ENCODE data around the gene SLC2A4RG.

SLC2A4RG gene

DNA sequence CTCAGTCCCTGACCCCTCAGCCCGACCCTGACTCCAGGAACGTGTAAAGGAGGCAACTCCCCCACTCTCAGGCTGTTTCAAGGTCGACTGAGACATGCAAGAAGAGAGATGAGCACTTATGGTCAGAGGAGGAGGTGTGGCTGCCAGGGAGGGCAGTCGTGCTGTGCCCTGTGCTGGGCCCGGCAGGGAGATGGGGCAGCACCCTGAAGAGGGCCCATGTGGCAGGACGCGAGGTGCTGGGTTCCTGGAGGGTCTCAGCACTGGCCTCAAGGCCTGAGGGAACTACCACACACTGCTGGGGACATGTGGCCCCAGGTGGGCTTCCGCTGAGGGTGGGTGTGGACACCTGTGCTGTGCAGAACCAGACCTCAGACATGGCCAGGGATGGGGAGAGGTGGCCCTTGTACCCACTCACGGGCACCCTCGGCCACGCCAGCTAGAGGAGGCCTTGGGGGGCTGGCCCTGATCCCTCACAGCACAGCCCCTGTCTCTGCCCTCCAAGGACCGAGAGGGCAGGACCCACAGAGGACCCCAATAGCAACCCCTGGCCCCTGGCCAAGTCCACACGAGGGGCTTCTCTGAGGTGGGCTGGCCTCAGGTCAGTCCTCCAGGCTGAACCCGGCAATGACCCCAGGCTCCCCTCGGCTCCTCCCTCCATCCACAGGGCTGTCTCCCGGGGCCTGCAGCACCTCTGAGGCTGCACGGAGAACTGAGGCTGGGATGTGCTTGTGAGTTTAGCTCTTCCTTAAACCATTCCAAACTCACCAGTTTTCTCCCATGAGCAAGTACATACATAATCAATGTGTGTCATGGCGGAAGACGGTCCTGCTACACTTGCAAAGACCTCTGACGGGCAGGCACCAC is 8.7 kb downstream of the SLC2A4RG start:
- H3K4me3 ChIP-seq = no peak overlapping the region
- H3K27ac ChIP-seq = no peak overlapping the region

DNA sequence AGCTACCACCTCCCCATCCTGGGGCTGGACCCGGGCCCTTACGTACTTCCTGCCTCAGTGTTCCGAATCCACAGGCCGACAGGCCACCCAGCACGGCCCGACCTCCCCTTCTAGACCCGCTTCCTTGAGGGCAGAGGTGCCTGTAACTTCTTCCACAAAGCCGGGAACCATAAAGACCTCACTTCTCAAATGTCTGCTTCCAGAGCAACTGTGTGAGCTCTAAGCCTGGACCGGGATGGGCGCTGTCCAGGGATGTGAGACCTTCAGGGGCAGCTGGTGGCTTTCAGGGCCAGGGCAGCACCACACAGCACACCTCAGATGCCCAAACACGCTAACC is 9.3 kb downstream of the SLC2A4RG start:
- H3K4me3 ChIP-seq = no peak overlapping the region
- no peak overlapping the region for H3K27ac ChIP-seq

DNA sequence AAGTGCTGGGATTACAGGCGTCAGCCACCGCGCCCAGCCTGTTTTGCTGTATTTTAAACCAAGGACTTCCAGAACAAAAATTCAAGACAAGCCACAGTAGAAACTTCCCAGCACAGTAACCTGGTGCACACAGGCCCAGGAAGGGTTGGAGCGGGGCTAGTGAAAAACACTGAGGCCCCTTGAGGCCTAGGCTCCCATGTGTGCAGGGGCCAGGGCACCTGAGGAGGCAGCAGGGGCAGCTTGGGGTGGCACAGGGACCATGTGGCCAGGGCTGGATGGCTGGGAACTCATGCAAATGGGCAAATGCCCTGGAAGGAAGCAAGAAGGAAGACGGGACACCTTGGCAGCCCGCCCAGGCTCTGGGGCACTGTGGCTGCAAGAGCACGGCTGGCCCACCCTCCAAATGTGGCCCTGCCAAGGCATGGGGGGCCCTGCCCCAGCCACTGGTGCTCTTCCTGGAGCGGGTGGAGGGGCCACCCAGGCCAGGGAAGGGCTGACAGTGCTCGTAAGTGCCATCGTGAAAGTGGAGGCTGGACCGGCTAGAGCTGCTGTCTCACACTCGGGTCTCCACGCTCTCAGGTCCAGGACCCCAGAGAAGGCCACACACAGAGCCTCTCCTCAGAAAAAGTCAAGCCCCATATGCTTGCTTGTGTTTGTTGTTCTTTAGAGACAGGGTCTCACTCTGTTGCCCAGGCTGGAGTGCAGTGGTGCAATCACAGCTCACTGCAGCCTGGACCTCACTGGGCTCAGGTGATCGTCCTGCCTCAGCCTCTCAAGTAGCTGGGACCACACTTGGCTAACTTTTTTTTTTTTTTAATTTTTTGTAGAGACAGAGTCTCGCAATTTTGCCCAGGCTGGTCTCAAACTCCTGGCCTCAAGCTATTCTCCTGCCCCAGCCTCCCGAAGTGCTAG is 10.3 kb downstream of the SLC2A4RG start:
- Histone ChIP-seq H3K4me3 (no peak overlapping the region), H3K27ac (peak overlapping the region in 7 of 21 experiments; percentile 22 to 94 (median 69))

DNA sequence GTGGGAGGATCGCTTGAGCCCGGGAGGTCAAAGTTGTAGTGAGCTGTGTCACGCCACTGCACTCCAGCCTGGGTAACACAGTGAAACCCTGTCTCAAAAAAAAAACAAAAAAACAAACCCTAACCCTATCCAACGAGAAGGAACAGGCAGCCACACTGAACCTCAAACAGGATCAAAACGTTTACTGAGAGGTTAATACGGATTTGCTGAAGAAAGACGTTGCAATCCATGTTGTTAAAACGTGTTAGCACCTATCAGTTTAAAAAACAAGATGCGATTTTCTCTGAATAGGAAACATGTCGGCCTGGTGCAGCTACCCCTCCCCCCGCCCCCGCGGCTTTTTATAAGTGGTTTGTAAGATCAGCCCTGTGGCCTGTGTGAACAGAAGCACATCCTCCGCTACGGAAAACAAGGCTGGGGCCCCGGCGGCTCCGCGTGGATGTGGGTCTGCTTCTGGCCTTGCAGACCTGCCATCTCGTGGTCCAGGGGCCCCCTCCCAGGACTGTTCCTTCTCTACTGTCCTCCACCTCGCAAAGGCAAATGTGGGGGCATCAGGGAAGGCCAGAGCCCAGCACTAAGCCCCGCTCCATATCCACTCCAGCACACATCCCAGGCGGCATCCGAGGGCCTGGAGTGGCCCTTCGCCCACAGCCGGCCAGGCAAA is 11.4 kb downstream of the SLC2A4RG start:
- Histone ChIP-seq H3K4me3 (no peak overlapping the region), H3K27ac (peak overlapping the region in 13 of 21 experiments; percentile 53 to 94 (median 76))

DNA sequence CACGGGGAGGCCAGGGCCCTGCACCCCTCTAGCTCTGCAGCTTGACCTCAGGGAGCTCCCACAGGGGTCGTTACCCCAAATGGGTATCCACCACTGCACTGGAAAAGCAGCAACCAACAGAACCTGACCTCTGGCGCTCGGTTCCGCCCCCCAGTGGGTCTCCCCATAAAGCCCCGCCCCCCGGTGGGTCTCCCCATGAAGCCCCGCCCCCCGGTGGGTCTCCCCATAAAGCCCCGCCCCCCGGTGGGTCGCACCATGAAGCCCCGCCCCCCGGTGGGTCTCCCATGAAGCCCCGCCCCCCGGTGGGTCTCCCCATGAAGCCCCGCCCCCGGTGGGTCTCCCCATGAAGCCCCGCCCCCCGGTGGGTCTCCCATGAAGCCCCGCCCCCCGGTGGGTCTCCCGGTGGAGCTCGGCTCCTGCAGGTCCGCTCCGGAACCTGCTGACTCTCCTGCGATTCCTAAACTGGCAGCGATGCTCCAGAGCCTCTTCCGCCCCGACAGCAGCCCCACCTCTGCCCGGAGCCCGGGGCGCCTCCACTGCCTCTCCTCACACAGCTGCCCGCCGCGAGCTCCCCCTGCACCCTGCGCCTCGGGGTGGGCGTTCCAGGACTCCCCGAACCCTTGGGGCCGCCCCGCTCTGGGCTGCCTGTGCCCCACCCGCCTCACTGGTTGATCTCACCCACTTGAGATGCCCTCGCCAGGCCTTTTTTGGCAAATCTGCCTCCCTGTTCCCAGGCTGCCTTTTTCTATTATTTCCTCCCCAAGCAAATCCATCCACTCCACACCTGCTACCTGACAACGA is 12.1 kb downstream of the SLC2A4RG start:
- Histone ChIP-seq H3K27ac (peak overlapping the region in 13 of 21 experiments; percentile 53 to 94 (median 76)), H3K4me3 (no peak overlapping the region)

DNA sequence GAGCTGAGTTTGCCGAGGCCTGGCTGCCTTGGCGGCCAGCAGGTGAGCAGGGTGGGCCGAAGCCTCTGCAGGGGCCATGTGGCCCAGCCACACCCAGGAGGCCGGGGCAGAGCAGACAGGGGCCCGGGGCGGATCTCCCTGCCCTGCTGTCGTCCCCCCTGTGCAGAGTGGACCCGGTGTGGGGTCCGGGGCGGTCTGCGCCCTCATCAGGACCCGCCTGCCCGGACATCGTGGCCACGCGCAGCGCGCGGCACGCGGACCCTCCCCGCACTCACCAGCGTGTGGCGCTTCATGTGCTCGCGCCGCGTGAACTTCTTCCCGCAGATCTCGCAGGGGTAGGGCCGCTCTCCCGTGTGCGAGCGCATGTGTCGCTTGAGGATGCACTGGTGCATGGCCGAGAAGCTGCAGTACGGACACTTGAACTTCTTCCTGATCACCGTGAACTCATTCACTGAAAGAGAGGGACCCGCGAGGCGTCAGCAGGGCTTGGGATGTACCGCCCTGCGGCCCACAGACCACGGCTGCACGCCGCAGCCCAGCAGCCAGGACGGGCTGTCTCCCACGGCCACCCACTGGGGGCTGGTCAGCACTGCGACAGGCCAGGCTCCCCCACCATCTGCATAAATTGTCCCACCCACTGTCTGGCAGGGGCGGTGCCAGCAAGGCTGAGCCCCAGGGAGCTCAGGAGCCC is 13.0 kb downstream of the SLC2A4RG start:
- Histone ChIP-seq H3K27ac (no peak overlapping the region), H3K4me3 (no peak overlapping the region)

DNA sequence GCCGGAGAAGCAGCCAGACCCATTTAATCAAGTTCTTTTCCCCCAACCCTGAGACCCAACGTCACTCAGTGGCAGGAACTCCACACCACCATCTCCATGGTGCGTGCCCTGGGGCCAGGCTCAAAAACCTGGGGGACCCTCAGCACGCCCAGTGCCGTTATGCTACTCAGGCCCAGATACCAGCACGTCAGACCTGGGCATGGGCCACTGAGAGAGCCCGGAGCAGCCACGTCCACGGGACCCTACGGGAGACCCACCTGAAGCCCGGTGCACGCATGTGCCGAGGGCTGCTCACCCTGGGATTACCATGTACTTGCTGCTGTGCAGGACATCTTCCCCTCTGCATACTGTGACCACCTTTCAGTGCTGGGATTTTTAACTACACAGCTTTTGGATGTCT is 13.8 kb downstream of the SLC2A4RG start:
- no peak overlapping the region for H3K27ac ChIP-seq

DNA sequence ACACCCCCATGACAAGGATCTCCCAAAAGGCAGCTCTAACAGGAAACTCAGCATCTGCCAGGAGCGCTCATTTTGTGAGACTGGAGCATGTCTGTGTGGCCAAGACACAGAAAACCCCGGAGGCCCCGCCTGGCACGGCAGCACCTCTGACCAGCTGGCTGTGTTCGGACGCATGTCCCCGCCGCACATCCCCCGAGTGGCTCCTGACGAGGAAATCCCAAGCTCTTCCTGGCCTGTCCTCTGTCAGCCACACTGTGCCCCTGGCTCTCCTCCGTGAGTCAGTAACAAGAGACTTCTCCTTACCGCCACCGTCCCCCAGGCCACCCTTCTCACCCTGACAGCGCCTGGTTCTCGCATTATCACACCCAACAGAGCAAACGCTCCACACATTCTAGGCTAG is 14.4 kb downstream of the SLC2A4RG start:
- Histone ChIP-seq H3K27ac (no peak overlapping the region), H3K4me3 (no peak overlapping the region)

More for the DNA sequence above, 13.8 kb downstream of the SLC2A4RG start:
- H3K4me3 ChIP-seq = no peak overlapping the region

DNA sequence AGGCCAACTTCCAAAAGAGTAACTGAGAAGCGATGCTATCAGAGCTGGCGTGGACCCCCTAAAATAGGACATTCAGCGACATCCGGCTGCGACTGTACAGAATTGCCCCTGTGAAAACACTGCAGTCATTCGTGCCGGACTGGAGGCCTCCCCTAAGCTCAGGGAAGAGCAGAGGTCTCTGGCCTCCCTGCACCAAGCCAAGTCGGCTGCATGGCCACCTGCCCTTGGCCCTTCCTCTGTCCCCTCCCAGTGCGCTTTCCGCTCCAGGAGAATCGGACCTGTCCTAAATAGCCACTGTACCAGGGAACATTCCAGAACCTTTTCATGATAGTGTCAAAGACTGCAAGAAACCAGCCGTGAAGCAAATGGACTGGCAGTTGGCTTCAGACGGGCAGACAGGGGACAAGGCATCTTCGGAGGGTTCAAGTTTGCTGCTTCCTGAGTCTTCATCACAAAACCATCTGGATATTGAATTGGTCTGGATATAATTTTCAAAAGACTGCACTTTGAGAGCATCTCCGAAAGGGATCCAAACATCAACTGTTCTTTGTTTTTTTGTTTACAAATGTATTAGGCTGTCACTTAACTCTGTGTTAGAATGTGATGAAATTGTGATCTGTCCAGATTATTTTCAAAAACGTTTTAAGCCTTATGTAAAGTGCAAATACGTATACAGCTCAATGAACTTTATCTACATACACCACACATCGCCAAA is 16.5 kb downstream of the SLC2A4RG start:
- Histone ChIP-seq H3K4me3 (no peak overlapping the region), H3K27ac (no peak overlapping the region)

DNA sequence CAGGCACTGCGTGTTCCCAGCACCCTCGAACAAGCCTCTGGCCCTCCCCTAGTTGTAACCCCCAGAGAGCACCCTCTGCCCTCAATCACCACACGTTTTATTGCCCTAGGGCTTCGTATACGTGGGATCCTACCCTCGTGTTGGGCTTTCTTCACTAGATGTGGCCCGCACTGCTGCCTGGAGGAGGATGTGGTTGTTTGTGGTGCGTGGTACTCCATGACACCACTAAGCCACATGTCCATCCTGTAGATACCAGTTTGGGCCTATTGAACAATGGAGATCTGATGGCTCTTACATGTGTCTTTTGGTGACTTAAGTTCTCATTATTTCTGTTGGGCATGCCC is 17.0 kb downstream of the SLC2A4RG start:
- Histone ChIP-seq H3K27ac (no peak overlapping the region), H3K4me3 (no peak overlapping the region)

DNA sequence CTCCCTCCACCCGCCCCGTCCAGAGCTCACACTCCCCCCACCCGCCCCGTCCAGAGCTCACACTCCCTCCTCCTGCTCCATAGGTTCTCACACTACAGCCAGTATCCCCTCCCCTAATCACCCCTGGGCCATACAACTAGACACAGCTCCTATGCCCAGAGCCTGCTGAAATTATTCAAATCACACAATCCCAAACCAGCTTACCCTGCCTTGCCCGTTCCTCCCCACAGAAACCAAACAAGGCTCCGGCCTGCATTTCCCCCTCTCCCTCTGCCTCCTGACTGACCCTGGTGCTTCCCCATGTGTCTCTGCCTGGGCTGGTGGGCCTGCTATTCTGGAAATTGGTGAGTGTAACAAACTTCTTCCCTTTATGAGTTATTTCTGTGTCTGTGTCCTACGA is 18.6 kb downstream of the SLC2A4RG start:
- no peak overlapping the region for H3K4me3 ChIP-seq

DNA sequence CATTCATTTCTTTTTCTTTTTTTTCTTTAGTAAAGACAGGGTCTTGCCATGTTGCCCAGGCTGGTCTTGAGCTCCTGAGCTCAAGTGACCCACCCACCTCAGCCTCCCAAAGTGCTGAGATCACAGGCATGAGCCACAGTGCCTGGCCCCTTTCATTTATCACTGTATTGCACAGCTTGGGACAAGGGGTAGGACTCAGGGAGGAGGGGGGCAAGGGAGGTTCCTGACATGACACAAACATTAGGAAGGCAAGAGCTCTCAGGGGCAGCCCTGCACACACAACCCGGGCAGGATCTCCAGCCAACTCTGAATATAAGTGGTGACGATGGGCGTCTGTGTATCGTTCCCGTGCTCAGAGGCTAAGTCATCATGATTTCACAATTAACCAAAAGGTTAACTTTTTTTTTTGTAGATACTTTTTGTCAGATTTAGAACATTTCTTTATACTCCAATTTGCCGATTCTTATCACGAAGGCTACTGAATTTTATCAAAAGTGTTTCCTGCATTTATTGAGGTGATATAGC is 19.9 kb downstream of the SLC2A4RG start:
- H3K4me3 ChIP-seq = no peak overlapping the region
- no peak overlapping the region for H3K27ac ChIP-seq

More for the DNA sequence above, 18.6 kb downstream of the SLC2A4RG start:
- H3K27ac ChIP-seq = no peak overlapping the region

DNA sequence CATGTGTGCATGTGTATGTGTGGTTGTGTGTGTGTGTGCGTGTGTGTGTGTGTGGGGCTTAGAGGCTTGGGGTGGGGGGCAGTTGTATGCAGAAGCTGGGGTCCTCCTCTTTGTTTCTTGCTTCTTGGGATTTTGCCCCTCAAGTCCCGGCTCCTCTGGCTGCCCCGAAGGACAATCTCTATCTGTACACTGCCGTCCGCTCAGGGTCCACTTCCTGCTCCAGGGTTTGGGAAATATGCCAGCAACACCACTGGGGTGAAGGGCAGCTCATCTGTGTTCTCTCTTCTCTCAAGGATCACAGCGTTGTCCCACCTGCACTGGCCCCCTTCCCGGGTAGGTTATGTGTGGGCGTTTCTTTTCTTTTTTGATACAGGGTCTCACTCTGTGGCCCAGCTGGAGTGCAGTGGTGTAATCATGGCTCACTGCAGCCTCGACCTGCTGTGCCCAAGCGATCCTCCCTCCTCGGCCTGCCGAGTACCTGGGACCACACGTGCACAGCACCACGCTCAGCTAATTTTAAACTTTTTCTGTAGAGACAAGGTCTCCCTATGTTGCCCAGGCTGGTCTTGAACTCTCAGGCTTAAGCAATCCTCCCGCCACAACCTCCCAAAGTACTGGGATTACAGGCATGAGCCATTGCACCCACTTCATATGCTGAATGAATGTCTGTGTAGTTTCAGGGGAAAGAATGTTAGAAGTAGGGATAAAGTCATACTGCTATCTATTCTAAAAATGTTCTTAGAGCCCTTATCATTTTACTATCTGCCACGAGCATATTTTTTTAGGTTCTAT is 25.7 kb downstream of the SLC2A4RG start:
- Histone ChIP-seq H3K4me3 (no peak overlapping the region), H3K27ac (no peak overlapping the region)

DNA sequence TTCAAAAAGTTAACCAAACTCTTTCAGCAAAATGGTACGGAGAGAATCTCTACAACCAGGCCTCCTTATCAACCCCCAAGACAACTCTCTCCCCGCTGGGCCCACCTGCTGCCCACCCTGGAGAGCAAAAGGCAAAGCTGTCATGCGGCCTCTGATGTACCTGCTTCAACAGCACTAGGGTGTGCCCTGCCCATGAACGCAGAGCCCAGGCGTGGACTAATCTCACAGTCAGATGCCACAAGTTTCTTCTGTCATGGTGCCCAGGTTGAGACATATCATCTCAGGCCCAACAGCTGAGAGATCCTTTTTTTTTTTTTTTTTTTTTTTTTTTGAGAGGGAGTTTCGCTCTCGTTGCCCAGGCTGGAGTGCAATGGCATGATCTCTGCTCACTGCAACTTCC is 26.3 kb downstream of the SLC2A4RG start:
- H3K4me3 ChIP-seq = no peak overlapping the region
- no peak overlapping the region for H3K27ac ChIP-seq

DNA sequence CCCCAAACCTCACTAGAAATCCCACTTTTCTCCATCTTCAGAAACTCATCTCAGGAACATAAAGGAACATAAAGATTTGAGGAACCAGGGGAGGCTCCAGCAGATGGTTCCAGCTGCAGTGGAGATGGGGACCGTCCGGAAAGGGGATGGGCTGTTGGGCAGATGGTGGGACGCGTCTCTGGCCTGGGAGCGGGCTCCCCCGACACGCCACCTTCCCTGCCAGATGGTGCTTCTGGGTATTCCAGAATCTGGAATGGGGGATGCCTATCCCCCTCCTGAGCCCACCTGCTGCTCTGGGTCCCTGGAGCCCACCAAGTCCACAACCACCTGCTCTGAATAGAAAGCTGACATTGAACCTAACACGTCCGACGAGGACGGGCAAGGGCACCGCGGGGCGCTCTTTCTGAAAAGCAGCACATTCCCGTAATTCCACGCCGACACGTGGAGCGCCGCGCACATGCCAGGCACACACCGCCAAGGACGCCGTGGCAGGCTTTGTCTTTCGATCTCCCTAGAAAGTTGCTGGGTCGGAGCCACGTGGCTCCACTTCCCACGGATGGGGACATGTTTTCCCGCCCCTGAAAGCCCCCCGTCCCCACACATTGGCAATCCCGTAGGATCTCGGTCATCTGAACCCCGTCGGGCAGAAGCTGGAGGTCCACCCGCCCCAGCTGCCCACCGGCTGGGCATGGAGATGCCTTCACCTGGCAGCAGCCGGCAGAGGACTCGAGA is 27.3 kb downstream of the SLC2A4RG start:
- Histone ChIP-seq H3K27ac (no peak overlapping the region), H3K4me3 (no peak overlapping the region)

DNA sequence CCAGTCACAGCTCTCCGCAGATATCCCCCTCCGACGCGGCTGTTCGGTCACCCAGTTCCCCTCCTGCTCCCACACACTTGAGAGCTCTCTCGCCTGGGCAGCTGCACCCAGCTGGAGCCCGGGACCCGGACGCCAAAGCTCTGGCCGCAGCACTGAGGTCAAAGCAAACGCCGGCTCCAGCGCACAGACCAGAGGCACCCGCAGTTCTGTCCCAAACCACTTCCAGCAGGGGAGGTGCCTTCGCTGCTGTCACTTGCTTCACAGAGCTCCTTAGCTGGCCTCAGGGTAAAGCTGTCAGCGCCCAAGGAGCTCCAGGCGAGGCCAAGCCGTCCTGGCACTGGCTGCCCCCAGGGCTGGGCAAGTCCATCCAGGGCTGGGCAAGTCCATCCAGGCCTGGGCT is 27.9 kb downstream of the SLC2A4RG start:
- Histone ChIP-seq H3K27ac (no peak overlapping the region), H3K4me3 (no peak overlapping the region)

DNA sequence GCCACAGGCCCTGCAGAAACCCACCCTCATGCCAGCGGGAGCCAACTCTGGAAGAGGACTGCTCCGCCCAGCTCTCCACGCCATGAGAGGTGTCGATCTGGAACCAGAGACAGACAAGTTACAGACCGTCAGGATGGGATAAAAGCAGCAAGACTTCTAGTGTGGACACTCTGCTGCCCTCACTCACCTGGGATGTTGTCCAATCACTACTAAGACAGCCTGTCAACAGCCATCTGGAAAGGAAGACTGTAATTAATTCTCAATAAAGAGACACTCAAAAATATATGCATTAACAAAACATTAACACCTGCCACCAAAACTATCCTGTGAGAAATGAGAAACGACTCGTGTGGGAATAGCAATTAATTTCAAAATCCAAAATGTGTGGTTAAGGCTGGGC is 28.3 kb downstream of the SLC2A4RG start:
- no peak overlapping the region for H3K4me3 ChIP-seq
- no peak overlapping the region for H3K27ac ChIP-seq
